Stimulated activated CD8-positive, alpha-beta memory T cell treated with anti-CD3 and anti-CD28 coated beads, Interleukin-7, amount 100 ng/mL, for 24 hours (primary cell): ENCODE measurements around the gene EXOC3L2.
"Not testable (repeated sequence)": the region's sequence is repeated elsewhere in the genome, so short reads cannot be mapped to it uniquely, and the experiment has no call there.

ENCODE experiments used
- DNase-seq: peaks from one replicate; pipeline ENCODE4 v3.0.0-alpha.2; 2020; ENCODE audit warnings: low read depth

EXOC3L2 gene

DNA sequence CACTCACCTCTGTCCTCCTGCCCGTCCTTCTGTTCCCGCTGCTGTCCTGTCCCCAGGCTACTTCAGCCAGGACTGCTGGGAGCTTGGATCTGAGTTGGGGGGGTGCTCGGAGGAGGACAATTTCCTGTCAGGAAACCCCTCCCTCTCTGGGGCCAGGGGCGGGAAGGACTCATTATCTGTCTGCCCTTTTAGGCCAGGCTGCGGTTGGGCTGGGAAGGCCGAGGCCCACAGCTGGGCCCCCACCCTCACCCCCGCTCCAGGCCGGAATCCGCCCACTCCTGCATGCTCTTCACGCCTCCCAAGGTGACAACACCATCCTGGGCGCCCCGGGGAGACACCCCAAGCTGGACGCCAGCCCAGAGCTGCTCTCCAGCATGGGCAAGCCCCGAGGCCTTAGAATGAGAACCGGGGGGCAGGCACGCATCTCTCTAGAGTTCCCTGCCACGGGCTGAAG, at the start of gene EXOC3L2:
Gene EXOC3L2 (minus strand): TSS at position 74 of the 454 bp plus-strand sequence. CDS start 6,362 bp downstream, outside the sequence.
- no peak for DNase-seq

DNA sequence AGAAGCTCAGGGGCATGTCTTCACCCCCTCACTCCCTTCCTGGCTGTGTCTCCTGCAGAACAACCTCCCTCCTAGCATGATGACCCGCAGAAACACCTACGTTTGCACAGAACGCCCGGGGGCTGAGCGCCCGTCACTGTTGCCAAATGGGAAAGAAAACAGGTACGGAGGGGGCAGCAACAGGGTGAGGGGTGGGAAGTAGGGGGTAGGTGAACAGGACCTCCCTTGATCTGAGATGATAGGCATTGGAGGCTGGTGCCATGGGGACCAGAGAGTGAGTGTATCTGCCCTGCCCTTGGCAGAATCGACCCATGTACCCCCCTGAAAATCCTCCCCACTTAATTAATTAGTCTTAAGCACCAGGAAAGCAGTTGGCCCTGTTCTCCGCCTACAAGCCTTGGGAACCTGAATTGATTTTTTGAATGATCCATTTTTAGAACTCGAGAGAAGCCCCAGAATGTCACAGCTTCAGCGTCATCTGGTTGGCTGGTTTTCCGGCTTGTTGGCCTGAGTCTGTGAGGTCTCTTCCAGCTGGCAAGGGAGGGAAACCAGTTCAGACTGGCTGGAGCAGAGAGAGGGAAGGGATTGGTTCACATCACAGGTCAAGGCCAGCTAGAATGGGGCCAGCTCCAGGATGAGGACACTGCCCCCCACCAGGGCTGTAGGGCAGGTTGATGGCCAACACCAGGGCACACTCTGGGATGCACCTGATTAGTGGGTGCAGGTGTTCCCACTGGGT, 49.3 kb upstream of the EXOC3L2 start:
- DNase-seq: no peak

DNA sequence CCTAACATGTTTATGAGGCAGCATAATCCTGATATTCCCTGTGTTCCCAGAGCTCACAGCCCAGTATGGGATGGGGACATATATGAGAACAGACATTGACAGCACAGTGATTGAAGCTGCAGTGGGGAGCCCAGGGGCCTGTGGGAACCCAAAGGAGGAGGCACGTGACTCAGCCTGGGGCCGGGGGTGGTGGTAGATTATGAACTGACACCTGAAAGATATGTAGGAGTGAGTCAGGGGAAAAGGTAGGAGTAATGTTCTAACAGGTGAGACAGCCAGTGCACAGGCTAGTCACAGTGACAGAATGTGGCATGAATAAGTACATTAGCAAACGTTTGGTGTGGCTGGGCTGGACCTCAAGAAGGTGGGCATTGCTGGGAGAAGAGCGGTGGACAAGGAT, 48.5 kb upstream of the EXOC3L2 start:
- DNase-seq: no peak

DNA sequence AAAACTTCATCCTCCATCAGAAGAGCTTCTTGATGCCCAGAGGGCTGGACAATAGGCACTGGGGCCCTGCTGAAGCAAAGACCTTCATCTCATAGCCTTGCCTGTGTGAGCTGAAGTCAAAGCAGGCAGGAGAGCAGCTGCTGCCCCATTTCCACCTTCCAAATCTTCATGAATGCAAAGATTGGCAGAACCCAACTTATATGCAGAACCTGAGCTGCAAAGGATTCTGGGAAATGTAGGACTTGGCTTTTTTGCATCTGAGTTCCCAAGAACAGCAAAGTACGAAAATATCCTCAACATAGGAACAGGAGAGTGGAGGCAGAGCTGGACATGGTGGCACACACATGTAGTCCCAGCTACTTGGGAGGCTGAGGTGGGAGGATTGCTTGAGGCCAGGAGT, 46.6 kb upstream of the EXOC3L2 start:
- DNase-seq: no peak

DNA sequence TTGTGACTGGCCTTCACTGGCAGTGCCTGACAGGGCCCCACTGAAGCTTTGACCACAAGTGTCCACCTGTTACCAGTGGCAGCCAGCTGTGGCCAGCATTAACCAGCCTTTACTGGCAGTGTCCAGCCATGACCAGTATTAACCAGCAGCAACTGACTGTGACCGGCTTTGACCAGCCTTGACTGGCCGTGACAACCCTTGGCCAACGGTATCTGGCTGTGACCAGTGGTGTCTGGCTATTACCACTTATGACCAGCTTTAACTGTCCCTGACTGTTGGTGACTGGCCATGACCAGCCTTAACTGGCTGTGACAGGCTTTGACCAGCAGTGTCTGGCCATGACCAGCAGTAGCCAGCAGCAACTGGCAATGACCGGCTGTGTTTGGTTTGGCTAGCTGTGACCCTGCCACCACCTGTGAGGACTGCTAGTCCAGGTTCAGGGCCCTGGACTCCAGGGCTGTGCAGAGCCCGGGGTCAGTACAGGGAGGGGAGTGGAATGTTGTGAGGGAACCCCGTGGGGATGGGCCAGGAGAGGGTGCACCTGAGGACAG, 45.2 kb upstream of the EXOC3L2 start:
- DNase-seq: no peak

DNA sequence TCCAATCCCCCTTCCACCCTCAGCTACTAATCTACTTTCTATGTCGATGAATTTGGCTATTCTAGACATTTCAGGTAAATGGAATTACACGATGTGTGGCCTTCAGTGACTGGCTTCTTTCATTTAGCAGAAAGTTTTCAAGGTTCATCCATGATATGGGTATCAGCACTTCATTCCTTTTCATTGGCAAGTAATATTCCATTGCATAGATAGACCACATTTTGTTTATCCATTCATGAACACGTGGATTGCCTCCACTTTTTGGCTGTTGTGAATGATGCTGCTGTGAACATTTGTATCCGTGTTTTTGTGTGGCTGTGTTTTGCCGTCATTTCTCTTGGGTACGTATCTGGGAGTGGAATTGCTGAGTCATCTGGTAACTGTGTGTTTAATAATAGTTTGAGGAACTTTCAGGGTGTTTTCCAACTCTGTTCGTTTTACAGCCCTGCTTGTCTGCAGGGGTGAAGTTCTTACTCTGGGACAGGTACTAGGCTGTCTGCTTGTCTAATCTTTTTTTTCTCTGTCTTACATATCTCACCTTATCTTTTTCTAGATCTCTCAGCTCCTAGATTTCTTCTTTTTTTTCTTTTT, 38.3 kb upstream of the EXOC3L2 start:
- DNase-seq: no peak

DNA sequence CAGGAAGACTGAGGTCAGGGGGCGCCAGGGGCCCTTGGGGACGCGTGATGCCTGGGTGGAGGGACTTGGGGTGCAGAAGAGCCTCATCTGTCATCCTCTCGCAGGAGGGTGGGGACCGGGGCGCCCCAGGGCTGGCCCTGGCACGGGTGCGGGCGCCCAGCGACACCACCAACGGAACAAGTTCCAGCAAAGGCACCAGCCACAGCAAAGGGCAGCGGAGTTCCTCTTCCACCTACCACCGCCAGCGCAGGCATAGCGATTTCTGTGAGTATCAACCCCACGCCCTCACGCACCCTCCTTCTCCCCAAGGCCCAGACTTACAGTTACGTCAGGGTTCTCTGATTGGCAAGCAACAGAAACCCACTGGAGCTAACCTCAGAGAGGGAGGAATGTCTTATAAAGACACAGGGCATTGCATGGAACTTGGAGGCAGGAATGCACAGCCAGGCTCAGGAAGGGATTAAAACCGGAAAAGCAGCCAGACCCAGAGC, 35.3 kb upstream of the EXOC3L2 start:
- no peak for DNase-seq

DNA sequence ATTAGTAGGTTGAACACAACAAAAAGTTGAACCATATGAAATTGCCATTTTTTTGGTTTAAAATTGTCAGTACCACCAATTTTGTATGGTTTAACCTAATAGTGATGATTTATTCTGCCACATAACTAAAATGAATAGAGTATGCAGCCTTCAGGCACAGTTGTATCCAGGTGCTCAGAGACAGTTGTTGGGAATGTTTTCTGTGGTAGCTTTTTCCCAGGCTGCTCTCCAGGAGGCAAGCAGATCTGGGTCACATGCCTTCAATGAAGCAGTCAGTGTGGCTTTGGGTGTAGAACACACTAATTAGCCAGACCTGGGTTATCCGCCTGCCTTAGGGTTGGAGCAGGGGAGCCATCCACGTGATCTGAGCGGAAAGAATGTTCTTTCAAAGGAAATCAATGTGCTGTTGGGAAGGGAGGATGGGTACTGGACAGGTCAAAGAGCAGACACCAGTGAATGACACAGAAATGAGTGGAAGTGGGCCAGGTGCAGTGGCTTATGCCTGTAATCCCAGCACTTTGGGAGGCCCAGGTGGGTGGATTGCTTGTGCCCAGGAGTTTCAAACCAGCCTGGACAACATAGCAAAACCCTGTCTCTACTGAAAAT, 34.5 kb upstream of the EXOC3L2 start:
- no peak for DNase-seq

DNA sequence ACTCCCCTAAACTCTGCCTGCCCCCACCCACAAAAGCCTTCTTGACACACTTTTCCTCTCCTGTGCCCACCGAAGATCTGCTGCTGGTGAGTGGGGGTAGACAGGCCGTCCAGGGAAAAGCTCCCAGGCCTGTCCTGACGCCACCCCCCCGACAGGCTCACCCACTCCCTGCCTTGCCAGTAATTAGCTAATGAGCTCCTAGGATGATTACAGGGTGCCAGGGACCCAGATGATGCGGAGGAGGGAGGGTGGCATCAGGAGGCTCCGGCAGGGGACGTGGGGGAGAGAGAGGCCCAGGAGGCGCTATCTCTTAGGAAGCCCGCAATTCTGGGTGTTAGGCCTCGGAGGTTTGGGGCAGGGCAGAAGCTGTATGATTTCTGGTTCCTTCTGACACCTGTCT, 32.9 kb upstream of the EXOC3L2 start:
- DNase-seq: no peak

DNA sequence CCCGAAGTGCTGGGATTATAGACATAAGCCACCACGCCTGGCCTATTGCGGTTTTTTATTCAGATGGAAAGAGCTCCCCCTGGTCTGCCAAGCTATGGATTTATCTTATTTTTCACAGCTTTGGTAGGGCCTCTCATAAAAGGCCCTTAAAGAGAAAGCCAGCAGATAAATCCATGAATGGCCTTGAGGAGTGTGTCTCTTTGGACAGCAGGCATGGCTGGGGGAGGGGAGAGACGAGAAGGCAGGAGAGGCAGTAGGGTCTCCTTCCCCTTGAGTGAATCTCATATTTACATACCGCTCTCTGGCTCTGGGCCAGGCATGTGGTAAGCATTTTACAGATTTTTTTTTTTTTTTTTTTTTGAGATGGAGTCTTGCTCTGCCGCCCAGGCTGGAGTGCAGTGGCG, 31.1 kb upstream of the EXOC3L2 start:
- no peak for DNase-seq

DNA sequence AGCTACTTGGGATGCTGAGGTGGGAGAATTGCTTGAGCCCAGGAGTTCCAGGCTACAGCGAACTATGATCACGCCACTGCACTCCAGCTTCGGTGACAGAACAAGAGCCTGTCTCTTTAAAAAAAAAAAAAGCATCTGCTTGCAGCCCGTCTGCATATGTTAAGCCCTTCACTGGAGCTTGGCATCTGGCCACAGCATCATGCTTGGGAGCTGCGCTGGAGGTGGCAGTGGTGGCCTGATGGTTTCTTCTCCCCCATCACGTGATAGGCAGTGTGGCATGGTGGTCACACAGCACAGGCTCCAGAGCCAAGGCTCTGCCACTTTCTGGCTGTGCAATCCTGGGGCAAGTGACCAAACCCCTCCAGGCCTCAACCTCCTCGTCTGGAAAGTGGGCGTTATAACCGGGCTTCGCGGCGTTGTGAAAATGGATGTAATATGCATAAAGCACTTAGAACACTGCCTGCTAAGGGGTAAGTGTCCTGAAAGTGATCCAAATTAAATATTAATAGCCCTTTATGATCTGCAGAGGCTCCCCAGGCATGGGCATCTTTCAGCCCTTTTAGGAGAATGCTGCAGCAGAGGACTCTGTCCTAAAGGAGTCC, 30.3 kb upstream of the EXOC3L2 start:
- DNase-seq: no peak

DNA sequence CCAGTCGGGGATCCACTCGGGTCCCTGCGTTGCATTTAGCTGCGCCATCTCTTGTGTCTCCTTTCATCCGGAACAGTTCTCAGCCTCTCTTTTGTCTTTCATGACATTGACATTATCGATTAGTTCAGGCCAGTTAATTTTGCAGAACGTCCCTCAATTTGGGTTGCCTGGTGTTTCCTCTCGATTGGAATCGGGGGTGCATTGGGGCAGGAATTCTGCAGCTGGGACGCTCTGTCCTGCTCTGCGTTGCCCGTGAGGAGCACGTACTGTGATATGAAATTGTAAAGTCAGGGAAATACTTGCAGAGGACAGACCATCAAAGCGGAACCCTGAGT, 28.3 kb upstream of the EXOC3L2 start:
- no peak for DNase-seq

DNA sequence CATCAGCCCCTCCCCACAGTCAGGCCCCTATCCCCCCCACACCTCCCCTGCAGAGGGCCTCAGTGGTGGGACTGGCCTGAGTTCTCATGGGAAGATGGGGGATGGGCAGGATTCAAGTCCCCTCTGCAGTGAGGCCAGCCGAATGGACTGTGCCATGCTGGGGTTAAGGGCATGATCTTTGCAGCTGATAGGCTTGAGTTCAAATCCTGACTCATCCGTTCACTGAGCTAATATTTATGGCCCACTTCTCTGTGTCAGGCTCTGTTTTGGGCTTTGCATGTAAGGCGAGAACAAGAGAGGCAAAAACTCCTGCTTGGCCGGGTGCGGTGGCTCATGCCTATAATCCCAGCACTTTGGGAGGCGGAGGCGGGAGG, 26.5 kb upstream of the EXOC3L2 start:
- DNase-seq: no peak

DNA sequence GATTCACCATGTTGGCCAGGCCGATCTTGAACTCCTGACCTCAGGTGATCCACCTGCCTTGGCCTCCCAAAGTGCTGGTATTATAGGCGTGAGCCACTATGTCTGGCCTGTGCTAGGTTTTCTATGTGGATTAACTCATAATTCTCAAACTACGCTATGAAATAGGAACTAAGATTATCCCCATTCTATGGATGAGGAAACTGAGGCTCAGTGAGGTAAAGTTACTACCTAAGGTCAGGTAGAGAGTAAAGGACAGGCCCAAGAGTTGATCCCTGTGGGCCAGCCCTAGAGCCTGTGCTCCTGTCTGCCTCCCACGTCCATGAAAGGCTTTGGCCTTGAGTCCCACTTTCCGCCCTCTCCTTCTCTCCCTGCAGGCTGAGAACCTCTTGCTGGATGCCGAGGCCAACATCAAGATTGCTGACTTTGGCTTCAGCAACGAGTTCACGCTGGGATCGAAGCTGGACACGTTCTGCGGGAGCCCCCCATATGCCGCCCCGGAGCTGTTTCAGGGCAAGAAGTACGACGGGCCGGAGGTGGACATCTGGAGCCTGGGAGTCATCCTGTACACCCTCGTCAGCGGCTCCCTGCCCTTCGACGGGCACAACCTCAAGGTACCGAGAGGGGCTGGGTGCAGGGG, 26.0 kb upstream of the EXOC3L2 start:
- no peak for DNase-seq

DNA sequence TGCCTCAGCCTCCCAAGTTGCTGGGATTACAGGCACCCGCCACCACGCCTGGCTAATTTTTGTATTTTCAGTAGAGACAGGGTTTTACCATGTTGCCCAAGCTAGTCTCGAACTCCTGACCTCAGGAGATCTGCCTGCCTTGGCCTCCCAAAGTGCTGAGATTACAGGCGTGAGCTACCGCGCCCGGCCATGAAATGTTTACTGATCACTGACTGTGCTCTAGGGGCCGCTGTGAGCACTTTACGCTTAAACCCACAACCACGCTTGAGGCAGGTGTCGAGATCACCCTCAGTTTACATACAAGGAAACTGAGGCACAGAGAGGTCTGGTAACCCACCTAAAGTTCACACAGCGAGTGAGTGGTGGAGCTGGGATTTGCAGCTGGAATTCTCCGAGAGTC, 24.7 kb upstream of the EXOC3L2 start:
- DNase-seq: not testable (repeated sequence)

DNA sequence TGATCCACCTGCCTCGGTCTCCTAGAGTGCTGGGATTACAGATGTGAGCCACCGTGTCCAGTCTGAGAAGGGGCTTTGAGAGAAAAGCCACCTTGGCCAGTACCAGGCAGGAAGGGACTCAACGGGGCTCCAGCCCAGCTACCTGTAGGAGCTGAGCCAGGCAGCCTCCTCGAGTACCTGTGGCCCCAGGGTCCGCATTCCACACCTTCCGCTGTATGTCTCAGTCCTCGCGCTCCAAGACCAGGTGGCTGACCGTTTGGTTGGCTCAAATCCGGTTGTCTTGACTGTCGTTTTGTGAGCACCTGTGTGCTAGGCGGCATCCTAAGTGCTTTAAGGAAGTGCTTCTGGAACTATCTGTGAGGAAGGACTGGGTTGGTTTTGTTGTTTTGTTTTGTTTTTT, 22.1 kb upstream of the EXOC3L2 start:
- DNase-seq: no peak

DNA sequence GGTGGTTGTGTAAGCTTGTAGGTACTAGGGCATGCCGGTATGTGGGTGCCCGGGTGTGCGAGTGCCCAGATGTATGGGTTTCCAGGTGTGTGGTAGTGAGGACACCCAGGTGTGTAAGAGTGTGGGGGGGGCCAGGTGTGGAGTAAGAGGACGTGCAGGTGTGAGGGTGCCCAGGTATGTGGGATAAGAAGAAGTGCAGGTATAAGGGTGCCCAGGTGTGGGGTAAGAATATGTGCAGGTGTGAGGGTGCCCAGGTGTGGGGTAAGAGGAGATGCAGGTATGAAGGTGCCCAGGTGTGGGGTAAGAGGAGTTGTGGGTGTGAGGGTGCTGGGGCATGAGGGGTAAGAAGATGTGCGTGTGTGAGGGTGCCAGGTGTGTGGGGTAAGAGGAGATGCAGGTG, 20.2 kb upstream of the EXOC3L2 start:
- DNase-seq: no peak

DNA sequence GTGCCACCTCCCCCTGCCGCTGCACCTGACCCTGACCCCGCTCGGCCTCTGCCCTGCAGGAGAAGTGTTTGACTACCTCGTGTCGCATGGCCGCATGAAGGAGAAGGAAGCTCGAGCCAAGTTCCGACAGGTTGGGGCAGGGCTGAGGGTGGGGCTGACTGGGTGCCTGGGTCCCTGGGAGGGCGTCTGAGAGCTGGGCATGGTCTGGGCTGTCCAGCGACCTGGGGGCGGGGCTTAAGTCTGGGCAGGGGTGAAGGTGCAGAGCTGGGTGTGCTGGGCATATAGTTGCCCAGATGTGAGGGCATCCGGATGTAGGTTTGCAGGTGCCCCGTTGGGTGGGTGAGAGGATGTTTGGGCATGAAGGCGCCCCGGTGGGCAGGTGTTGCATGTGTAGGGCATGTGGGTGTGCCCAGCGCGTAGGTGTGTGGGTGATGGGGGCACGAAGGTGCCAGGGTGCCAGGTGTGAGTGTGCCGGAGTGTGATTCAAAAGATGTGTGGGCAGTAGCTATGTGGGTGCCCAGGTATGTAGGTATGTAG, 19.6 kb upstream of the EXOC3L2 start:
- DNase-seq: no peak

DNA sequence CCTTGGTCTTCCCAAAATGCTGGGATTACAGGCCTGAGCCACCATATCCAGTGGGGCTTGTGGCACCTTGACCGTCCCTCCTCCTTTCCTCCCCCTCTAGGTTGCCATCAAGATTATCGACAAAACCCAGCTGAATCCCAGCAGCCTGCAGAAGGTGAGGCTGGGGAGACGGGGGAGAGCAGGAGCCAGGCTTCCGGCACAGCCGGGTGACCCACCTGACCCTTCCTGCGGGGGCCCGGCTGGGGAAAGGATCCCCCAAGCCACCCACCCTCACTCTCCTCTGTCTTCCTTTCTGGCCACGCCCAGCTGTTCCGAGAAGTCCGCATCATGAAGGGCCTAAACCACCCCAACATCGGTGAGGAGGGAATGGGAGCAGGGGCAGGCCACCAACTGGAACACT, 17.8 kb upstream of the EXOC3L2 start:
- DNase-seq: no peak

DNA sequence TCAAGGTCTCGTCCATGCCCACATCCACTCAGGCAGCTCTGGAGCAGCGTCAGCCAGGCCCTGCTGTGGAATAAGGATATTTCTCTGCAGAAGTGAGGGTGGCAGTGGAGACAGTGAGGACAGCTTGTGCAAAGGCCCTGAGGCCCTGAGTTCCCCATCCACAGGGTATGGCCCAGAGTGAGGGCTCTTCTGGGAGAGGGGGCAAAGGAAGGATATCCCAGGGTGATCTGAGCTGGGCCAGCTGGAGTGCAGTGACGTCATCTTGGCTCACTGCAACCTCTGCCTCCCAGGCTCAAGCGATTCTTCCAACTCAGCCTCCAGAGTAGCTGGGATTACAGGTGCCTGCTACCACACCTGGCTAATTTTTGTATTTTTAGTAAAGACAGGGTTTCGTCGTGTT, 17.4 kb upstream of the EXOC3L2 start:
- no peak for DNase-seq

DNA sequence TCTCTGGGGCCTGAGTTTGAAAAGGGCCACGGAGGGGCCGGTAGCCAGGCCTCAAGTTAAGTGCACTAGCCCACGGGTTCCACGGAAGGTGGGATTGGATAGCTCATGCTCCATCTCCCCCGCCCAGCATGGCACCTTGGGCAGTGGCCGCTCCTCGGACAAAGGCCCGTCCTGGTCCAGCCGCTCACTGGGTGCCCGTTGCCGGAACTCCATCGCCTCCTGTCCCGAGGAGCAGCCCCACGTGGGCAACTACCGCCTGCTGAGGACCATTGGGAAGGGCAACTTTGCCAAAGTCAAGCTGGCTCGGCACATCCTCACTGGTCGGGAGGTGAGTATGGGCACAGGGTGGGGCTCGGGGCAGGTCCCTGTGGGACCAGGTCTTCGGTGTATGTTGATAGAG, 13.7 kb upstream of the EXOC3L2 start:
- no peak for DNase-seq

DNA sequence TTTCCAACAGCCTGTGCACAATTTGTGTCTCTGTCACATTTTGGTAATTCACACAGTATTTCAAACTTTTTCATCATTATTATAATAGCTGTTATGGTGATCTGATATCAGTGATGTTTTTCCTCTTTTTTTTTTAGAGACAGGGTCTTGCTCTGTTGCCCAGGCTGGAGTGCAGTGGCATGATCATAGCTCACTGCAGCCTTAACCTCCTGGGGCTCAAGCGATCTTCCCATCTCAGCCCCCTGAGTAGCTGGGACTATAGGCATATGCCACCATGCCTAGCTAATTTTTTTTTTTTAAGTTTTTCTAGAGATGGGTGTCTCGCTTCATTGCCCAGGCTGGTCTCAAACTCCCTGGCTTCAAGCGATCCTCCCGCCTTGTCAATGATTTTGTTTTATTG, 11.6 kb upstream of the EXOC3L2 start:
- DNase-seq: no peak
